D721Med (cell line): ENCODE measurements around the gene ASZ1.
A peak's percentile ranks its signal among the peaks of the same experiment; 100 is the strongest.

ENCODE experiments used
- DNase-seq: peaks from one replicate; pipeline ENCODE4 v3.0.0; 2011; ENCODE audit warnings: low spot score; ENCODE audit not compliant: insufficient read length
- FAIRE-seq: peaks from 2 replicates; lab custom pipeline; 2011; peaks lifted over from hg19 to GRCh38; lab: Jason Lieb, UNC
- CTCF ChIP-seq: IDR thresholded peaks from 2 replicates; pipeline ENCODE4 v1.5.1; 2012; ENCODE audit warnings: mild to moderate bottlenecking, control low read depth; ENCODE audit not compliant: insufficient read depth; ENCODE audit errors: missing control alignments

Gene ASZ1

DNA sequence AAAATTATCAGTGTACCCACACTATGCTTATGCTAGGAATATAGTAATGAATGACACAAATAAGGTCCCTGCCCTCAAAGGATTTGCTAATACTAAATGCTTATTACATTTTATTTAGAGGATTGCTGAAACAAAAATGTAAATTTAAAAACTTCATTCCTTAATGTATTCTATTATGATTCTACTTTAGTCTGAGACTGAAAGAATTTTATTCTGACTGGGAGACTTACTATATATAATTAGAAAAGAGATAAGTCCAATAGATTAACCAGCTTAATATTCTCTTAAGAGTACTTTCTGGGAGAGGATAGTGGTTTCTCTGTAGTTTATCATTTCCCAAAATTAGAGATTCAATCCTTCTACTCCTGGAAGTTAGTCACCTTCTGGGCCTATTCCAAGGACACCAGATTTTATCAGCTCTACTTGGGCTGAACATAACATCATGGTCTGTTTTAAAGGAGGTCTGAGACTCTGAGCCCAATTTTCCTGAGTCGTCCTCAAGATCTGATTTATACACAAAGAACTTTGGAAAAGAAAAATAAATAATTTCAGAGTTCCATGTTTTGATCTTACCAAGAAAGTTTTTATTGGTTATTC is 41.1 kb downstream of the ASZ1 start:
- DNase-seq = no peak
- no peak for TF ChIP-seq CTCF
- no peak for FAIRE-seq

- no peak for DNase-seq
- FAIRE-seq = no peak
- peak; percentile 37 for TF ChIP-seq CTCF
Measured at GRCh38 chr7:117385363-117386109, 41.8 kb downstream of the ASZ1 start.

GRCh38 chr7:117384688-117385362 is 42.5 kb downstream of the ASZ1 start:
- FAIRE-seq (no peak), DNase-seq (no peak)
- TF ChIP-seq CTCF = no peak

DNA sequence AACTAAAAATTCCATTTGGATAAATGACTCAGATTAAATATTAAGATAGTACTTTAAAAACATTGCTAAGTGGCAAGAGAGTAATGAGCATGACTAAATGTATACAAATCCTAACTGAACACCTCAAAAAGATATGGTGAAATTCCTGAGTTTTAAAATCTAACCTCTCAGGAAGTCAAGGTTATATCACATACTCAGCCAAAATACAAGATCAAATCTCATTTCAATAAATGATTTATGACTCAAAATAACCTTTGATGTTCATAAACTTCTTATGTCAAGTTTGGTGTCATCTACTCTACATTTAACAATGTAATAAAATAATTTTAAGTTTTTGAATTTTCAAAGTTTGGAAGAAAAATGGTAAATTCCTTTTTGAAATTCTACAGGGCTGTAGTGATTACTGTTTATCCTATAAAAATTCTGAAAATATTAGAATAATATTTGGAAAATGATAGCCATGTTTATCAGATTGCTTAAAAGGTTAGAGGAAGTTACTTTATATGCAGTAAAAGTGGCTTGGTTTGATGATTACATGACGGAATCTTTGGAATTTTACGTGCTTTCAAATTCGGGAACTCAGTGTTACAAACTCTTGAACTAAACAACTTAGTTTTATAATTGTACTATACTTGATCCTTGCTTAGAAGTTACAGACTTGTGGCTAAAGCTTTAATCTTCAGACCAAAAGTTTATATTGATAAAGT is 43.7 kb downstream of the ASZ1 start:
- DNase-seq (no peak), FAIRE-seq (no peak)
- TF ChIP-seq CTCF = no peak

DNA sequence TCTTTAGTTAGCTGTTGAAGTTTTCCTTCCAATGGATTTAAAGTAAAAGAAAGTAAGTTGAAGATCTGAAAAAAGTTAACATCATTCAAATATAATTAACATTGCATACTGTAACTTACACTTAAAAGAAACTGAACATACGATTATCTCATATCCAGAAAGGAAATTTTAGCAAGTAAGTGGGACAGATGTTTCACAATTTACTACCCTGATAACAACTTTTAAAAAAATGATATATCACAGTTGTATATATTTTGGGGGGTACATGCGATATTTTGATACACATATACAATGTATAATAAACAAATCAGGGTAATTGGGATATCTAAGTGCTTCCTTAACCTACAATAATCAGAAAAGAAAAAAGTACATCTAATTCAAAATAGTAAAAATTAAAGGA is 44.2 kb downstream of the ASZ1 start:
- FAIRE-seq (no peak), DNase-seq (no peak)
- no peak for TF ChIP-seq CTCF

- FAIRE-seq (no peak), DNase-seq (no peak)
Measured at GRCh38 chr7:117381362-117381761, 45.9 kb downstream of the ASZ1 start.

More at GRCh38 chr7:117381362-117381761, 45.9 kb downstream of the ASZ1 start:
- TF ChIP-seq CTCF = no peak
